ENCODE results near the gene ZNF684.

Gene ZNF684

DNA sequence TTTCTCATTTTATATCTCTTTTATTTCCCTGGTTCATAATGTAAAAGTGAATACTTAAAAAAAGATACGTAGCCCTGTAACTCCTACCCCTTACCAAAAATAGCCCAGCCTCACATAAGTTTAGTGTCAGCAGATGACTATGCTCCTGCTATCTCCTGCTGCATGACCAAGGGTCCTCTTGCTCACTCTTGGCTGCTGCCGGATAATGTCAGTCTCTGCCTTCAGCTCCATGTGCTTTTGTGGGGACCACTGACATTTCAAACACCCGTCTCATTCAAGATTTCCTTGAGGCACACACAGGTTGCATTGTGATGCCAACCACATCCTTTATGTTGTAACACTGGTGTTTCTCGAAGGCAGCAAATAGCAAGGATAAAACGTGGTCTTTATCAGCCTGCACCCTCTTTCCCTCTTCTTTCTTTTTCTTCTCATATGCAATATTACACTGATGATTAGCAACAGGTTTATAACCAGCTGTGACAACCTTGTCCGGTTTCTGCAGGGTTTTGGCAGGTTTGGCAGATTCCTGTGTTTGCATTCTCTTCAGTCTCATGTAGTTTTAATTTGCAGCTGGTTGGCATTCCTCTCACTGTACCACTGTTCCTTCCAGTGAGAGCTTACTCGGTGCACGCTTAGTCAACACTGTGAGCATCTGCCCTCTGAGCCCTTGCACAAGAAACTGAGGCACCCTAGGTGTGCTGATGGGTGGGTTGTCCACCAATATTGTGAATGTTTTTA lies 62.2 kb downstream of the ZNF684 start:
- H3K9me3 ChIP-seq = no peaks in the 10 kb centered on the region
- no peak for DNase-seq
- no peaks in the 10 kb centered on the region for H3K36me3 ChIP-seq
- TF ChIP-seq CTCF (IDR thresholded peaks at IDR 0.05) = no peak
- H3K27me3 ChIP-seq = no peaks in the 10 kb centered on the region
- no peak overlapping the region for H3K27ac ChIP-seq
- H3K4me3 ChIP-seq = no peak overlapping the region
- no peaks in the 10 kb centered on the region for H3K4me1 ChIP-seq
- intact Hi-C loops (cut with DNase I; ENCODE audit: low total_unique reads) = no loop called here

DNA sequence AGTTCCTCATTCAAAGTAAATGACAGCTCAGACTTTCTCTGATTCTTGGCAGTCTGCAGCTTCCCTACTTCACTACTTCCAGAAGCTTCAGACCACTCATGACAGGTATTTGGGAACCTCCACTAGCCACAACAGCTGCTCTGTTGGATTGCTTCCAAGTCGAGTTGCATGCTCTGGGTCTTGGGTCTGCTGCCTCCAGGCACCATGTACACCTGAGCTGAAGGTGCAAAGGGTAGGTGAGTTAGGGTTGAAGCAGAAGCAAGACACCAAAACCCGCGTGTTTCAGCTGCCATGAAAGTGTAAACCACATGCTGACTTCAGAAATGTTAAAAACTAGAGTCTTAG lies 62.7 kb downstream of the ZNF684 start:
- no peak for DNase-seq
- intact Hi-C loops (cut with DNase I; ENCODE audit: low total_unique reads) = no loop called here
- TF ChIP-seq CTCF (IDR thresholded peaks at IDR 0.05) = no peak
- H3K36me3 ChIP-seq = no peaks in the 10 kb centered on the region
- H3K9me3 ChIP-seq = no peaks in the 10 kb centered on the region
- H3K27me3 ChIP-seq = no peaks in the 10 kb centered on the region
- H3K4me3 ChIP-seq = no peak overlapping the region
- no peak overlapping the region for H3K27ac ChIP-seq
- no peaks in the 10 kb centered on the region for H3K4me1 ChIP-seq

DNA sequence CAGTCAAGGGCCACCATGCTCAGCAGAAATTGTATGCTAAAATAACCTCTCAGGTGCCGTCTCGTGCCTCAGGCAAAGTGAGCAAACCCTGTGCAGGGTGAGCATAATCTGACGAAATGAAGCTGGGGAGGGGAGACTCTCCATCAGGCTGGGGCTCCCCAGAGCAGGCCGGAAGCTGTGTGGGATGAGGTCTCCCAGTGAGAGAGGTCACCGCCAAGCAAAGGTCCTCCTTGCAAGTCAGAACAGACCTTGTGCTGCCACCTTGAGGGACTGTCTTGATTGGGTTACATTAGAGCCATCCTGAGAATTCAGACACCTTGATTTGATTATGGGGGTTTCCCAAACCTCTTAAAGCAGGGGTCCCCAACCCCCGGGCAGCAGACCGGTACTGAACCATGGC lies 64.2 kb downstream of the ZNF684 start:
- no peaks in the 10 kb centered on the region for H3K36me3 ChIP-seq
- intact Hi-C loops (cut with DNase I; ENCODE audit: low total_unique reads) = no loop called here
- H3K9me3 ChIP-seq = no peaks in the 10 kb centered on the region
- H3K4me3 ChIP-seq = no peak overlapping the region
- no peaks in the 10 kb centered on the region for H3K4me1 ChIP-seq
- TF ChIP-seq CTCF (IDR thresholded peaks at IDR 0.05) = no peak
- no peak for DNase-seq
- no peaks in the 10 kb centered on the region for H3K27me3 ChIP-seq
- no peak overlapping the region for H3K27ac ChIP-seq
